ENCODE results near the gene FLII. TPM values are rescaled to one million over a fixed set of nuclear protein-coding genes. Genes with fewer than 3 reads are reported as not detected.
A peak's percentile ranks its signal among the peaks of the same experiment; 100 is the strongest.

The FLII gene
- total and polyA plus RNA-seq, 2 donors = 112 to 195 TPM

GRCh38 chr17:18250259-18250658, 8.3 kb downstream of the FLII start:
- H3K27ac ChIP-seq (ENCODE audit: low read depth in 1 of 2, low read length in 1 of 2) = no peak overlapping the region
- H3K9me3 ChIP-seq (ENCODE audit: control insufficient read depth in 2 of 2, insufficient read depth in 1 of 2, low read length in 1 of 2) = peaks cover 2 to 3% of the 10 kb centered on the region in 2 donors
- H3K36me3 ChIP-seq (ENCODE audit: control insufficient read depth in 2 of 2, insufficient read depth in 2 of 2, low read length in 1 of 2) = peaks cover 87 to 91% of the 10 kb centered on the region in 2 donors
- H3K4me1 ChIP-seq (ENCODE audit: control insufficient read depth in 2 of 2, insufficient read depth in 2 of 2, low read length in 2 of 2) = peaks cover 0 to 4% of the 10 kb centered on the region in 2 donors
- DNase-seq (ENCODE audit: low read depth in 6 of 9, low spot score in 9 of 9) = no peak
- no peak overlapping the region for H3K4me3 ChIP-seq (ENCODE audit: low read length in 2 of 2)
- 94% methylated on average over 9 of the region's 9 CpGs for WGBS
- no peaks in the 10 kb centered on the region for H3K27me3 ChIP-seq (ENCODE audit: control insufficient read depth in 2 of 2, insufficient read depth in 1 of 2, low read length in 1 of 2)

- Histone ChIP-seq H3K9me3 (ENCODE audit: control insufficient read depth in 2 of 2, insufficient read depth in 1 of 2, low read length in 1 of 2) (peaks cover 0 to 2% of the 10 kb centered on the region in 2 donors), H3K27me3 (ENCODE audit: control insufficient read depth in 2 of 2, insufficient read depth in 1 of 2, low read length in 1 of 2) (no peaks in the 10 kb centered on the region), H3K36me3 (ENCODE audit: control insufficient read depth in 2 of 2, insufficient read depth in 2 of 2, low read length in 1 of 2) (peaks cover 82 to 84% of the 10 kb centered on the region in 2 donors), H3K4me1 (ENCODE audit: control insufficient read depth in 2 of 2, insufficient read depth in 2 of 2, low read length in 2 of 2) (peaks cover 0 to 4% of the 10 kb centered on the region in 2 donors), H3K27ac (ENCODE audit: low read depth in 1 of 2, low read length in 1 of 2) (no peak overlapping the region), H3K4me3 (ENCODE audit: low read length in 2 of 2) (no peak overlapping the region)
- no peak for DNase-seq (ENCODE audit: low read depth in 6 of 9, low spot score in 9 of 9)
- WGBS = 96% methylated on average over 7 of the region's 7 CpGs
Measured at GRCh38 chr17:18248811-18249210, 9.7 kb downstream of the FLII start.

GRCh38 chr17:18248300-18248731, 10.2 kb downstream of the FLII start:
- Histone ChIP-seq H3K4me3 (ENCODE audit: low read length in 2 of 2) (no peak overlapping the region), H3K27me3 (ENCODE audit: control insufficient read depth in 2 of 2, insufficient read depth in 1 of 2, low read length in 1 of 2) (no peaks in the 10 kb centered on the region), H3K36me3 (ENCODE audit: control insufficient read depth in 2 of 2, insufficient read depth in 2 of 2, low read length in 1 of 2) (peaks cover 79 to 82% of the 10 kb centered on the region in 2 donors), H3K4me1 (ENCODE audit: control insufficient read depth in 2 of 2, insufficient read depth in 2 of 2, low read length in 2 of 2) (peaks cover 0 to 4% of the 10 kb centered on the region in 2 donors), H3K27ac (ENCODE audit: low read depth in 1 of 2, low read length in 1 of 2) (no peak overlapping the region), H3K9me3 (ENCODE audit: control insufficient read depth in 2 of 2, insufficient read depth in 1 of 2, low read length in 1 of 2) (peaks cover 0 to 1% of the 10 kb centered on the region in 2 donors)
- 61% methylated on average over 9 of the region's 9 CpGs for WGBS
- DNase-seq (ENCODE audit: low read depth in 6 of 9, low spot score in 9 of 9) = peak in 6 of 9 donors; percentile 48 to 81 (median 62)

DNA sequence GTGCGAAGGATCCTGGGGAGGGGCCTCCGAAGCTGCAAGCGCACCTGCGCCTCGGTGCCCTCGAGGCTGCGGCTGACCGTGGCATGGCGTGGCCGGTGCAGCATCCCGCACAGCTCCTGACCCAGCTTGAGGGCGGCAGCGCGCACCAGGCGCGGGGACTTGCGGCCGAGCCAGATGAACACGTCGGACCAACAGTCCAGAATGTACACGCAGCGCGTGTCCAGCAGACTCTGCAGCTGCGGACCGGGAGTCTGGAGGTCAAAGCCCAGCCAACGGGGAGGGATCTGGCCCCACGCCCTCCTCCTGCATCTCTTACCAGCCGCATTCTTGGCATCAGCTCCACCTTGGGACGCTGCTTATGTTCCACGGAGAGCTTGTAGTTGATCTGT, 10.9 kb downstream of the FLII start:
- Histone ChIP-seq H3K4me1 (ENCODE audit: control insufficient read depth in 2 of 2, insufficient read depth in 2 of 2, low read length in 2 of 2) (peaks cover 0 to 4% of the 10 kb centered on the region in 2 donors), H3K36me3 (ENCODE audit: control insufficient read depth in 2 of 2, insufficient read depth in 2 of 2, low read length in 1 of 2) (peaks cover 72 to 79% of the 10 kb centered on the region in 2 donors), H3K9me3 (ENCODE audit: control insufficient read depth in 2 of 2, insufficient read depth in 1 of 2, low read length in 1 of 2) (no peaks in the 10 kb centered on the region), H3K27ac (ENCODE audit: low read depth in 1 of 2, low read length in 1 of 2) (no peak overlapping the region), H3K27me3 (ENCODE audit: control insufficient read depth in 2 of 2, insufficient read depth in 1 of 2, low read length in 1 of 2) (no peaks in the 10 kb centered on the region), H3K4me3 (ENCODE audit: low read length in 2 of 2) (no peak overlapping the region)
- DNase-seq (ENCODE audit: low read depth in 6 of 9, low spot score in 9 of 9) = no peak
- WGBS = 98% methylated on average over 30 of the region's 30 CpGs

DNA sequence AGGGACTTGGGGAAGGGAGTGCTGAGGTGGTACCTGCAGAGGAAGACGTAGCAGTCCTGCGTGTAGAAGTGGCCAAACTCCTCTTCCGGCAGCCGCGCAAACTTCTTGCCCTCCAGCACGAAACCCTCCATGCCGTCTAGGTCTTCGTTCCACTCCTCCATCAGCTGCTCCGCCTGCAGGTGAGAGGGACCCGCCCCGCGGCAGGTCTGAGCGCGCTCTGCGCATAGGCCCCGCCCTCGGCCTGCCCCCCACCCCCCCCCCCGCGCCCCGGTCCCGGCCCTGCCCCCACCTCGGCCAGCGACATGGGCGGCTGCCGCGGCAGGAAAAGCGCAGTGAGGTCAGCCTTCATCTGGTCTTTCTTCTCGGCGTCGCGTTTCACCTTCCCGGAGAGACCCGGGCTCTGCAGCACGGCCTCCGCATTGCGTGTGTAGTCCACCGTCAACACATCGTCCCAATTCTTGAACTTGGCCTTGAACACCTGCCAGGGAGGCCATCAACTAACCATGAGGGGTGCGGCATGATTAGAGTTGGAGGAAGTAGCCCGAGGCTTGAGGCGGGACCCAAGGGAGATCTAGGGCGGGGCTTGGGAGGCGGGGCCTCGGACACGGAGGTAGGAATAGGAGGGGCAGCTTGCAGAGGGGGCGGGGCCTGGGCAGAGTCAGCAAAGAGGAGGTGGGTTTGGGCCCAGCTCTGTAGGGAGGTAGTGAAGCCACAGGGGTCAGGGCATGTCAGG, 11.5 kb downstream of the FLII start:
- Histone ChIP-seq H3K4me1 (ENCODE audit: control insufficient read depth in 2 of 2, insufficient read depth in 2 of 2, low read length in 2 of 2) (peaks cover 0 to 4% of the 10 kb centered on the region in 2 donors), H3K36me3 (ENCODE audit: control insufficient read depth in 2 of 2, insufficient read depth in 2 of 2, low read length in 1 of 2) (peaks cover 69 to 77% of the 10 kb centered on the region in 2 donors), H3K27me3 (ENCODE audit: control insufficient read depth in 2 of 2, insufficient read depth in 1 of 2, low read length in 1 of 2) (no peaks in the 10 kb centered on the region), H3K9me3 (ENCODE audit: control insufficient read depth in 2 of 2, insufficient read depth in 1 of 2, low read length in 1 of 2) (no peaks in the 10 kb centered on the region), H3K4me3 (ENCODE audit: low read length in 2 of 2) (no peak overlapping the region), H3K27ac (ENCODE audit: low read depth in 1 of 2, low read length in 1 of 2) (no peak overlapping the region)
- peak in 1 of 9 donors; percentile 23 for DNase-seq (ENCODE audit: low read depth in 6 of 9, low spot score in 9 of 9)
- WGBS = 90% methylated on average over 46 of the region's 46 CpGs

- no peak overlapping the region for H3K27ac ChIP-seq (ENCODE audit: low read depth in 1 of 2, low read length in 1 of 2)
- no peaks in the 10 kb centered on the region for H3K27me3 ChIP-seq (ENCODE audit: control insufficient read depth in 2 of 2, insufficient read depth in 1 of 2, low read length in 1 of 2)
- peaks cover 0 to 4% of the 10 kb centered on the region in 2 donors for H3K4me1 ChIP-seq (ENCODE audit: control insufficient read depth in 2 of 2, insufficient read depth in 2 of 2, low read length in 2 of 2)
- WGBS = 96% methylated on average over 24 of the region's 24 CpGs
- no peak for DNase-seq (ENCODE audit: low read depth in 6 of 9, low spot score in 9 of 9)
- peaks cover 64 to 77% of the 10 kb centered on the region in 2 donors for H3K36me3 ChIP-seq (ENCODE audit: control insufficient read depth in 2 of 2, insufficient read depth in 2 of 2, low read length in 1 of 2)
- no peak overlapping the region for H3K4me3 ChIP-seq (ENCODE audit: low read length in 2 of 2)
- no peaks in the 10 kb centered on the region for H3K9me3 ChIP-seq (ENCODE audit: control insufficient read depth in 2 of 2, insufficient read depth in 1 of 2, low read length in 1 of 2)
Measured at GRCh38 chr17:18246109-18246725, 12.3 kb downstream of the FLII start.

DNA sequence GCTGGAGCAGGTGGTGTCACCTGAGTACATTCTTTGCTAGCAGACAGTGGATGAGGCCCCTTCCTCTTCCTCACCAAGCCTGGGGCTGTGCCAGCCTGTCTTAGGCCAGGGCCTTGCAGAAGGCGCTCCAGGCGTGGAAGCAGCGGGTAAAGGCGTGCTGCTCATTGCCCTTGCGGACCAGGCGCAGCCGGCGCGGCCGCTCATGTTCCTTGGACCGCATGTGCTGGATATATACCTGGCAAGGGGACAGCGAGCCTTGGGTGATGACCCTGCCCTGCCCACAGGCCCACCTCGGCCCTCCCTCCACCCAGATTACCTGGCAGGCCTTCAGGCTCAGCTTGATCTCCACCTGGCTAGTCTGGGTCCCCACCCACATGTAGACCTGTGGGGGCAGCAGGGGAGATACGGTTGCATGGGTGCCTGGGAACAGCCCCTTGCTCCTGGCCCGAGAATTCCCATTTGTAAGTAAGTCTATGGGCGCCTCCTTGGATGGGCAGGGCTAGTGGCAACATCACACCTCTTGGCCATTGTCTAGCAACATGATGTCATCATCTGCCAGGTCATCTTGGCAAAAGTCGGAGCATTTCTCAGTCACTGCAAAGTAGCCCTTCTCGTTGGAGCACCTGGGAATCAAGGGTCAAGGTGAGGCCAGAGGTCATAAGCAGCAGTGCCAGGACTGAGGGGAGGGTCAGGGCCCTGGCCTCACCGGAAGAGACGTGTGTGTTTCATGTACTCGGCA, 13.3 kb downstream of the FLII start:
- no peak overlapping the region for H3K27ac ChIP-seq (ENCODE audit: low read depth in 1 of 2, low read length in 1 of 2)
- WGBS = 98% methylated on average over 21 of the region's 21 CpGs
- H3K4me3 ChIP-seq (ENCODE audit: low read length in 2 of 2) = no peak overlapping the region
- H3K36me3 ChIP-seq (ENCODE audit: control insufficient read depth in 2 of 2, insufficient read depth in 2 of 2, low read length in 1 of 2) = peaks cover 56 to 71% of the 10 kb centered on the region in 2 donors
- no peaks in the 10 kb centered on the region for H3K9me3 ChIP-seq (ENCODE audit: control insufficient read depth in 2 of 2, insufficient read depth in 1 of 2, low read length in 1 of 2)
- DNase-seq (ENCODE audit: low read depth in 6 of 9, low spot score in 9 of 9) = no peak
- H3K4me1 ChIP-seq (ENCODE audit: control insufficient read depth in 2 of 2, insufficient read depth in 2 of 2, low read length in 2 of 2) = peaks cover 0 to 4% of the 10 kb centered on the region in 2 donors
- no peaks in the 10 kb centered on the region for H3K27me3 ChIP-seq (ENCODE audit: control insufficient read depth in 2 of 2, insufficient read depth in 1 of 2, low read length in 1 of 2)

DNA sequence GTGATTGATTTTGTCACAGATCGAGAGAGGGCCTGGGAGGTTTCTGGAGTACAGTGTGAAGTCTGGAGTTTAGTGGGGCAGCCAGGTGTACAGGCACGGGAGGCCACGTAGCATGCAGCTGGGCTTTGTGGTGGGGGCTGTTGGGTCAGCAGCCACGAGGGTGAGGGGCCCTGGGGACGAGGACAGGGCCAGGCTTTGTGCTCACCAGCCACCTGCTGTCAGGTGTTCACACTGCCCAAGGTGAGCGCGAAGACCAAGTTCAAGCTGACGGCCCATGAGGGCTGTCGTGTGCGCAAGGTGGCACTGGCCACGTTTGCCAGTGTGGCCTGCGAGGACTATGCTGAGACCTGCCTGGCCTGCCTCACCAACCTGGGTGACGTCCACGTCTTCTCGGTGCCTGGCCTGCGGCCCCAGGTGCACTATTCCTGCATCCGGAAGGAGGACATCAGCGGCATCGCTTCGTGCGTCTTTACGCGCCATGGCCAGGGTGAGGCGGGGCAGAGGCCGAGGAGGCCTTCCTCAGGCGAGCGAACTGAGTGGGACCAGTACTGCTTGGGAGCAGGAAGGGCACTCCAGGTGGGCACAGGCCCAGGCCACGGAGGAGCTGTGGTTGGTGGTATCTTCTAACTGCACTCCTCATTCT, 17.2 kb downstream of the FLII start:
- 94% methylated on average over 28 of the region's 28 CpGs for WGBS
- DNase-seq (ENCODE audit: low read depth in 6 of 9, low spot score in 9 of 9) = no peak
- H3K4me3 ChIP-seq (ENCODE audit: low read length in 2 of 2) = no peak overlapping the region
- H3K27ac ChIP-seq (ENCODE audit: low read depth in 1 of 2, low read length in 1 of 2) = no peak overlapping the region
- no peaks in the 10 kb centered on the region for H3K4me1 ChIP-seq (ENCODE audit: control insufficient read depth in 2 of 2, insufficient read depth in 2 of 2, low read length in 2 of 2)
- H3K9me3 ChIP-seq (ENCODE audit: control insufficient read depth in 2 of 2, insufficient read depth in 1 of 2, low read length in 1 of 2) = no peaks in the 10 kb centered on the region
- H3K36me3 ChIP-seq (ENCODE audit: control insufficient read depth in 2 of 2, insufficient read depth in 2 of 2, low read length in 1 of 2) = peaks cover 25 to 63% of the 10 kb centered on the region in 2 donors
- H3K27me3 ChIP-seq (ENCODE audit: control insufficient read depth in 2 of 2, insufficient read depth in 1 of 2, low read length in 1 of 2) = no peaks in the 10 kb centered on the region

Data from thymus (tissue), 11 donors.